ENCODE data around the gene PRSS38. TPM values are rescaled to one million over a fixed set of nuclear protein-coding genes. Genes with fewer than 3 reads are reported as not detected.

Gene PRSS38
- total RNA-seq, 2 donors from 2014 or later, result 3.0 TPM; not detected in 1

- Histone ChIP-seq H3K27ac (no peak overlapping the region), H3K4me1 (replicated peaks) (no peaks in the 10 kb centered on the region), H3K36me3 (no peaks in the 10 kb centered on the region), H3K9me3 (no peaks in the 10 kb centered on the region), H3K27me3 (replicated peaks; ENCODE audit: insufficient read depth) (no peaks in the 10 kb centered on the region), H3K4me3 (no peak overlapping the region)
- TF ChIP-seq POLR2A (IDR thresholded peaks at IDR 0.05) (no peak), POLR2AphosphoS5 (IDR thresholded peaks at IDR 0.05) (no peak), CTCF (IDR thresholded peaks at IDR 0.05) (no peak)
- no peak for DNase-seq (ENCODE audit: low spot score)
- 54% methylated on average over 6 of the region's 6 CpGs for WGBS
- intact Hi-C loops (cut with DNase I), result no loop called here
Observed at GRCh38 chr1:227805606-227806197, 9.8 kb upstream of the PRSS38 start.

GRCh38 chr1:227808566-227808965 is 6.9 kb upstream of the PRSS38 start:
- Histone ChIP-seq H3K9me3 (no peaks in the 10 kb centered on the region), H3K4me1 (replicated peaks) (no peaks in the 10 kb centered on the region), H3K4me3 (no peak overlapping the region), H3K27ac (no peak overlapping the region), H3K36me3 (no peaks in the 10 kb centered on the region), H3K27me3 (replicated peaks; ENCODE audit: insufficient read depth) (no peaks in the 10 kb centered on the region)
- TF ChIP-seq POLR2A (IDR thresholded peaks at IDR 0.05), result no peak
- TF ChIP-seq CTCF (IDR thresholded peaks at IDR 0.05), result no peak
- no peak for TF ChIP-seq POLR2AphosphoS5 (IDR thresholded peaks at IDR 0.05)
- WGBS, result 88% methylated on average over 1 of the region's 1 CpG
- intact Hi-C loops (cut with DNase I), result no loop called here
- no peak for DNase-seq (ENCODE audit: low spot score)

- Histone ChIP-seq H3K9me3 (no peaks in the 10 kb centered on the region), H3K27ac (no peak overlapping the region), H3K36me3 (no peaks in the 10 kb centered on the region), H3K4me3 (no peak overlapping the region), H3K27me3 (replicated peaks; ENCODE audit: insufficient read depth) (no peaks in the 10 kb centered on the region), H3K4me1 (replicated peaks) (no peaks in the 10 kb centered on the region)
- TF ChIP-seq POLR2A (IDR thresholded peaks at IDR 0.05), result no peak
- no peak for TF ChIP-seq POLR2AphosphoS5 (IDR thresholded peaks at IDR 0.05)
- no peak for TF ChIP-seq CTCF (IDR thresholded peaks at IDR 0.05)
- intact Hi-C loops (cut with DNase I), result no loop called here
- WGBS, result 91% methylated on average over 2 of the region's 2 CpGs
- DNase-seq (ENCODE audit: low spot score), result no peak
Observed at GRCh38 chr1:227809026-227809425, 6.4 kb upstream of the PRSS38 start.

- intact Hi-C loops (cut with DNase I), result no loop called here
- 96% methylated on average over 2 of the region's 2 CpGs for WGBS
- H3K4me3 ChIP-seq, result no peak overlapping the region
- H3K27ac ChIP-seq, result no peak overlapping the region
- no peaks in the 10 kb centered on the region for H3K4me1 ChIP-seq (replicated peaks)
- no peaks in the 10 kb centered on the region for H3K9me3 ChIP-seq
- H3K27me3 ChIP-seq (replicated peaks; ENCODE audit: insufficient read depth), result no peaks in the 10 kb centered on the region
- no peaks in the 10 kb centered on the region for H3K36me3 ChIP-seq
- TF ChIP-seq POLR2A (IDR thresholded peaks at IDR 0.05) (no peak), CTCF (IDR thresholded peaks at IDR 0.05) (no peak), POLR2AphosphoS5 (IDR thresholded peaks at IDR 0.05) (no peak)
- DNase-seq (ENCODE audit: low spot score), result no peak
Observed at GRCh38 chr1:227813962-227814361, 1.5 kb upstream of the PRSS38 start.

- TF ChIP-seq POLR2A (IDR thresholded peaks at IDR 0.05) (no peak), CTCF (IDR thresholded peaks at IDR 0.05) (no peak), POLR2AphosphoS5 (IDR thresholded peaks at IDR 0.05) (no peak)
- WGBS, result 91% methylated on average over 15 of the region's 16 CpGs
- no peaks in the 10 kb centered on the region for H3K36me3 ChIP-seq
- no peak overlapping the region for H3K27ac ChIP-seq
- H3K4me3 ChIP-seq, result no peak overlapping the region
- H3K27me3 ChIP-seq (replicated peaks; ENCODE audit: insufficient read depth), result no peaks in the 10 kb centered on the region
- intact Hi-C loops (cut with DNase I), result no loop called here
- DNase-seq (ENCODE audit: low spot score), result no peak
- no peaks in the 10 kb centered on the region for H3K9me3 ChIP-seq
- no peaks in the 10 kb centered on the region for H3K4me1 ChIP-seq (replicated peaks)
Observed at GRCh38 chr1:227816750-227817446, 1.4 kb downstream of the PRSS38 start.

Measured in prostate gland (tissue), 2 donors.